ENCODE results near the gene SLIT1.
A peak's percentile ranks its signal among the peaks of the same experiment; 100 is the strongest.

- TF ChIP-seq, protein P1, sequence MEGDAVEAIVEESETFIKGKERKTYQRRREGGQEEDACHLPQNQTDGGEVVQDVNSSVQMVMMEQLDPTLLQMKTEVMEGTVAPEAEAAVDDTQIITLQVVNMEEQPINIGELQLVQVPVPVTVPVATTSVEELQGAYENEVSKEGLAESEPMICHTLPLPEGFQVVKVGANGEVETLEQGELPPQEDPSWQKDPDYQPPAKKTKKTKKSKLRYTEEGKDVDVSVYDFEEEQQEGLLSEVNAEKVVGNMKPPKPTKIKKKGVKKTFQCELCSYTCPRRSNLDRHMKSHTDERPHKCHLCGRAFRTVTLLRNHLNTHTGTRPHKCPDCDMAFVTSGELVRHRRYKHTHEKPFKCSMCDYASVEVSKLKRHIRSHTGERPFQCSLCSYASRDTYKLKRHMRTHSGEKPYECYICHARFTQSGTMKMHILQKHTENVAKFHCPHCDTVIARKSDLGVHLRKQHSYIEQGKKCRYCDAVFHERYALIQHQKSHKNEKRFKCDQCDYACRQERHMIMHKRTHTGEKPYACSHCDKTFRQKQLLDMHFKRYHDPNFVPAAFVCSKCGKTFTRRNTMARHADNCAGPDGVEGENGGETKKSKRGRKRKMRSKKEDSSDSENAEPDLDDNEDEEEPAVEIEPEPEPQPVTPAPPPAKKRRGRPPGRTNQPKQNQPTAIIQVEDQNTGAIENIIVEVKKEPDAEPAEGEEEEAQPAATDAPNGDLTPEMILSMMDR (IDR thresholded peaks at IDR 0.05; ENCODE audit: insufficient read depth, low read length, poor library complexity, severe bottlenecking) = peak; percentile 55
- no peak for TF ChIP-seq EZH2phosphoT487 (conservative IDR thresholded peaks at IDR 0.05; ENCODE audit: low read length)
Measured at GRCh38 chr10:97025613-97026242, 160.0 kb downstream of the SLIT1 start.

Data from SU-DHL-6 (cell line).